Fibroblast of pulmonary artery (primary cell): ENCODE data around the gene LMF1.

ENCODE experiments used
- DNase-seq: peaks from one replicate; pipeline ENCODE4 v3.0.0-alpha.2; 2010; ENCODE audit warnings: low read depth
- H3K4me3 ChIP-seq: replicated peaks from 2 replicates; pipeline ENCODE4 v1.5.1; 2011; ENCODE audit warnings: low read depth, mild to moderate bottlenecking, control low read depth, low read length, moderate library complexity
- TF ChIP-seq, protein P1 (sequence below): IDR thresholded peaks from 2 replicates; pipeline ENCODE4 v1.5.1; 2011; ENCODE audit warnings: mild to moderate bottlenecking, control low read depth, low read length, inconsistent platforms; ENCODE audit errors: missing control alignments

Gene LMF1

DNA sequence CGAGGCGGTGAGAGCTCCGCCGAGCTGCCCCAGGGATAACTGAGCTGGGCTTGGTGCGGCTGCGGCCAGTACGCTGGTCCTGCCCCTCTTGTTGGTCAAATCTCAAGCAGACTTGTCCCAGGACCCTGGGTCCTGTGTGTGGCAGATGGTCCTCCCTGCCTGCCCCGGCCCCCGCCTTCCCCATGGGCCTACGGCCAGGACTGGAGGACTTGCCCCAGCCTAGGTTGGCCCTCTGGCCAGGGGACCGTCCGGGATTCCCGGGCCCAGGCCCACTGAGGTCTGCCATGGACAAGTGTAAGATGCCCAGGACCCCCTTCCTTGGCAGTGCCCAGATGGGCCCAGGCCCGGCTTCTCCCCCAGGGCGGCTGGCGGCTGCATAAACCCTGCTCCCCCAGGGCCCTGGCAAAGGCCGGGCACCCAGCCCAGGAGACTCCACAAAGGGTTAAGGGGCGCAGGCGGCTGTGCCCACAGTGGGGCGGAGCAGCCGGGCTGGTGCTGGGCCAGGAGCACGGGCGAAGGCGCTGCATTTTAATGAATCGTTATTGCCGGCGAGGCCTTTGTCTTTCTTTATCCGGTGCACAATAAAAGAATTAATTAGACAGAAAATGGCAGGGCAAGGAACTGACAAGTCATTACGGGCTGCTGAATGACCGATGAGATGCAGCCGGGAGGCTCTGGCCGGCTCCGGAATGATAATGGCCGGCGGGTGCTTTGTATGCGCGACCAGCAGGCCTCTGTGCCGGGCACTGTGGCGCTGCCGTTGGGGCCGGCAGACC lies 19.9 kb upstream of the LMF1 start:
- TF ChIP-seq, protein P1, sequence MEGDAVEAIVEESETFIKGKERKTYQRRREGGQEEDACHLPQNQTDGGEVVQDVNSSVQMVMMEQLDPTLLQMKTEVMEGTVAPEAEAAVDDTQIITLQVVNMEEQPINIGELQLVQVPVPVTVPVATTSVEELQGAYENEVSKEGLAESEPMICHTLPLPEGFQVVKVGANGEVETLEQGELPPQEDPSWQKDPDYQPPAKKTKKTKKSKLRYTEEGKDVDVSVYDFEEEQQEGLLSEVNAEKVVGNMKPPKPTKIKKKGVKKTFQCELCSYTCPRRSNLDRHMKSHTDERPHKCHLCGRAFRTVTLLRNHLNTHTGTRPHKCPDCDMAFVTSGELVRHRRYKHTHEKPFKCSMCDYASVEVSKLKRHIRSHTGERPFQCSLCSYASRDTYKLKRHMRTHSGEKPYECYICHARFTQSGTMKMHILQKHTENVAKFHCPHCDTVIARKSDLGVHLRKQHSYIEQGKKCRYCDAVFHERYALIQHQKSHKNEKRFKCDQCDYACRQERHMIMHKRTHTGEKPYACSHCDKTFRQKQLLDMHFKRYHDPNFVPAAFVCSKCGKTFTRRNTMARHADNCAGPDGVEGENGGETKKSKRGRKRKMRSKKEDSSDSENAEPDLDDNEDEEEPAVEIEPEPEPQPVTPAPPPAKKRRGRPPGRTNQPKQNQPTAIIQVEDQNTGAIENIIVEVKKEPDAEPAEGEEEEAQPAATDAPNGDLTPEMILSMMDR: no peak
- no peak overlapping the region for H3K4me3 ChIP-seq
- DNase-seq: no peak

DNA sequence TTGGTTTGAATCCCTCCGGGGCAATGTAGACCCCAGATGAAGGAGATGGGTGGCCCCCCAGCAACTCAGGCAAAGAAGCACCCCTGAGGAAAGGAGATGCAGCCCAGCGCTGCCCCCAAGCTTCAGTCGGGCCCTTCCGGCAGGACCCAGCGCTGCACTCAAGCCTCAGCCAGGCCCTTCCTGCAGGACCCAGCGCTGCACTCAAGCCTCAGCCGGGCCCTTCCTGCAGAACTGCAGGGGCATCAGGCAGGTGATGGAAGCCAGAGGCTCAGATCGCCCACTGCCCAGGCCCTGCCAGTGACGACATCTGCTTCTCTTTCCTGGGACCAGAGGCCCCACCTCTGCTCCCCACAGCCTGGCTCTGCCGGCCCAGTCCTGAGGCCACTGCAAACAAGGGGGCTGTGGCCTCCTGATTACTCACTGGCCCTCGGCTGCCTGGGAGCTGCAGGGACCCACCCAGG lies 18.6 kb upstream of the LMF1 start:
- no peak overlapping the region for H3K4me3 ChIP-seq
- no peak for DNase-seq
- TF ChIP-seq, protein P1: no peak

DNA sequence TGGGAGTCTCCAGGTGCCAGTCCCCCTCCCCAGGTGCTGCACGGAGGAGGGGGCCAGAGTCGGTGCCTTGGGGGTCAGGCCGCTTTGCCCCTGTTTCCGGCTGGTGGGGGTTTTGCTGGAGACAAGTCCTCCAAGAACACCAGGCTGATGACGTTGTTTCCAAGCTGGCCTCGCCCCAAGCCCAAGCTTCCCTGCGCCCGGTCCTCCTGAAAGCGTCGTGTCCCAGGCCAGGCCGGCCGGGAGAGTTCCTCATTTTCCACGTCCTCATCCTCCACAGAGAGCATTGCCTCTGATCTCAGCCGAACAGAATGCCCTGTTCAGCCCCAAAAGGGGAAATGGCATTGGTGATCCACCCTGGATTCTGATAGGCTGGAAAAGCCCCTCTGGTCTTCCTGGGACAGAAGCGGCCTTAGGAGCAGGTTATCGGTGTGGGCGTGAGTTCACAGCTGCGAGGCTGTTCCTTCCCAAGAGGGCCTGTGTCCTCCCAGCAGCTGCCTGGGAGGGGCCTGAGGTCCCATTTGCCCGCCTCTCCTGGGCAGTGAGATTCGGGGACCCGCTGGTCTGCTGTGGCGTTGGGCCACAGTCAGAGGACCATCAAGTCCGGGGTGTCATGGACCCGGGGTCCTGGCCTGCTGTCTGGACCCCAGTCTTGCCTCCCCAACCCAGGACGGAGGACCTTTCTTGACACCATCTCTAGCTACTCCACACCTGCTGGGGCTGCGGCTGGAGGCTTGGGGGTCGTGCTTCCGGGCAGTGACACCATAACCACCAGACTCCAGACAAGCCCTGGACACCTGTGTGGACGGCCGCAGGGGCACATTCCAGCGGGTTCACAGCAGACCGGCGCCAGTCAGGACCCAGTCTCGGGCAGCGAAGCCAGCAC lies 17.9 kb upstream of the LMF1 start:
- no peak for DNase-seq
- TF ChIP-seq, protein P1: no peak
- no peak overlapping the region for H3K4me3 ChIP-seq

DNA sequence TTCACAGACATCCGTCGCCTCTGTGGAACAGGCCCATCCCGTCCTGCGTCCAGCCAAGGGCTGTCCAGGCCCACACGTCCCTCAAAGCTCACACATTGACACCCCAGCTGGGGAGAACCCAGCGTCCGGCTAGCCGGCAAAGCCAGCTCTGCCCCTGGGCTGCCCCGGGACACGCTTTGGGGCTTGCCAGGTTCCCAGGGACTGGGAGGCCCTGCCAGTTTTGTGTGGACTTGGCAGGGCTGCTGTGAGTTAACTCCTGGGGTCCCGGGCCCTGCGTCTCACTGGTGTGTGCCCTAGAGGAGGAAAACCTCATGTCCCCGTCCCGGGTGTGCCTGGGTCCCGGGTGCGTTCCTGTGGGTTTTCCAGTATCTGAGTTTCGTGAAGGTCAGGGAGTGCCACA lies 17.1 kb upstream of the LMF1 start:
- H3K4me3 ChIP-seq: no peak overlapping the region

DNA sequence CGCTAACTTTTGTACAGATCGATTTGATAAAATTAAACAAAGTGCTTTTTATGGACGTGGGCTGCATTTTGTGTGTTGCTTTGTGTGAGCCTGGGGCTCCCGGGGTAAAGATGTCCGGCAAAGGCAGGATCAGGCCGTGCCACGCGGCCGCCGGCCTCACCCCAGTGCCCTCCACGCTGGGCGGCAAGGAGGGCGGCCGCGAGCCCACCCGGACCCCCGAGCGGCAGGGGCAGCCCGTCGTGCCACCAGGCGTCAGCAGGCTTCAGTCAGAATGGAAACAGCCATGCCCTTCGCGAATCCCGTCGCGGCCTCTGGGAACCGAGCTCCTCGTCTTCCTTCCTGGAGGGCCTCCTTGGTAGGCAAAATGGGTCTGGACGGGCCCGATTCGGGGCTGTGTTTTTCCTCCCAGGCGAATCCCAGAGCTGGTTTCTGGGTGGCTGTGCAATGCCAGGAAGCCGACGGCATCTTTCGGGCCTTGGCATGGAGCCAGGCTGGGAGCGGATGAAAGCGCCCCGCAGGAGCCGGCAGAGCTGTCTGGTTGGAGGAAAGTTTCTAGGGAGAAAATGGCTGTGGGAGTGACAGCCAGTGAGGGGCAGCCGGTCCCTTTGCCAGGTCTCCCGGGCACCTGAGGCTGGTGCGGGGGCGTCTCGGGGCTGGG lies 16.3 kb upstream of the LMF1 start:
- DNase-seq: no peak
- TF ChIP-seq, protein P1: no peak
- no peak overlapping the region for H3K4me3 ChIP-seq

More for the DNA sequence above, 17.1 kb upstream of the LMF1 start:
- no peak for DNase-seq
- TF ChIP-seq, protein P1: no peak

DNA sequence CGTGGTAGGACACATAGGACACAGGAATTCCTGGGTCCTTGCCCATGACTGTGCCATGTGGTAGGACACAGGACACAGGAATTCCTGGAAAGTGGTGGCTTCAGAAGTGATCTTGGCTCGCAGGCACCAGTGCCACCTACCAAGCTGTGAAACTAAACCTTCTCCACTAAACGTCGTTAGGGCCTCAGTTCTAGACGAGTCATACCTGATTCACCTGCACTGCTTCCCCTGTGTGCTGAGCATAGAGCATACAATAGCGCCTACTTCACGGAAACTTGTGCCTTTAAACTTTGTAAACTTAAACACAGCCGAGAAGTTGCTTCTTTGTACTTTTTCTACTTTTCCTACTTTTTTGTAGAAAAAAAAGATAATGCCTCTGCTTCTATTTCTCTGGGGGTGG lies 15.6 kb upstream of the LMF1 start:
- no peak overlapping the region for H3K4me3 ChIP-seq
- no peak for DNase-seq
- TF ChIP-seq, protein P1: no peak
